Activated CD8-positive, alpha-beta memory T cell treated with anti-CD3 and anti-CD28 coated beads for 4 hours (primary cell): ENCODE data around the gene SIRT2.
"Not testable (repeated sequence)": the region's sequence is repeated elsewhere in the genome, so short reads cannot be mapped to it uniquely, and the experiment has no call there.

Experiments used
- DNase-seq, 2 donors: peaks; one replicate each; pipeline ENCODE4 v3.0.0-alpha.2; 2020; ENCODE audit warnings: low read depth in 2 of 2

SIRT2 gene

DNA sequence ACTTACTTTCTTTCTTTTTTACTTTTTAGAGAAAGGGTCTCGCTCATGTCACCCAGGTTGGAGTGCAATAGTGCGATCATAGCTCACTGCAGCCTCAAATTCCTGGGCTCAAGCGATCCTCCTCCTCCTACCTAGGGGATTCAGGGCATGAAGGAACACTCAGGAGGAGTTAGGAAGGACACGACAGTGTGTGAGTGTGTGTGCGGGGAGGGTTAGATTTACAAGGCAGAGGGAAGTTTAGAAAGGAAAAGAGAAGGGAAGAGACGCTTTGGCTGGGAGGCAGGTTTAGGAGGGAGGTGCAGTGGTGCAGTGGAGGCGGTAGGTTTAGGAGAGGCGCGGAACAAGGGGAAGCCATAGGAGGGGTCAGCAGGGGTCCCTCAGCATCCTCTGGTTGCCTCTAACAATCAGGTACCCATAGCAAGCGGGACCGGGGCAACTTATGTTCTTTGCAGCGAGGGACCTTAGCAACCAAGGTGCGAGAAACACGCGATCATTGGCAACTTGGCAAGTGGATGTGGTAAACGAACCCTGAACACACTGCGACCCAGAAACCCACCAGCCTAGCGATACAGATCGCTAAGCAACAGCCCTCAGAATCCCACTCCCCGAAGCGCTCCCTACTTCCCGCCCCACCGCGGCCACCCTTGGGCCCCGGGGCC lies 501 bp downstream of the SIRT2 start:
- no peak for DNase-seq

DNA sequence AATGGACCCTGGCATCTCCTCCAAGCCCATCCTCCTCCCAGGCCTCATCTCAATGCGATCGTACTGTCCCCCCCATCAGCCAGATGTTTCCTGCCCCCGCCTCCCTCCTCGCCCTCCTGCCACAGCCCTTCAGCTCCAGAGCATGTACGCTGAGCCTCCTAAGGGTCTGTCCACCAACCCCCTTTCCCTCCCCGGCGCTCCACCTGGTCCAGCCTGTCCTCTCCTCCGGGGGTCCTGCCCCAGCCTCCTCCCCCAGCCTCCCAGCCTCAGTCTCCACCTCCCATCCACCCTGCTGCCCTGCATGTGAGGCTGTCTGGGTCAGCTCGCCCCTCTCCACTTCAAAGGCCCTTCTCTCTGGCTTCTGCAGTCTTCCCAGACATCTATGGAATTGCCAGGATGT lies 4.5 kb downstream of the SIRT2 start:
- DNase-seq, result no peak

GRCh38 chr19:38893341-38893771 lies 6.1 kb downstream of the SIRT2 start:
- no peak for DNase-seq

GRCh38 chr19:38892841-38893240 lies 6.6 kb downstream of the SIRT2 start:
- no peak for DNase-seq

GRCh38 chr19:38891771-38892170 lies 7.6 kb downstream of the SIRT2 start:
- DNase-seq, result no peak

- no peak for DNase-seq
Measured at GRCh38 chr19:38890686-38891085, 8.7 kb downstream of the SIRT2 start.

DNA sequence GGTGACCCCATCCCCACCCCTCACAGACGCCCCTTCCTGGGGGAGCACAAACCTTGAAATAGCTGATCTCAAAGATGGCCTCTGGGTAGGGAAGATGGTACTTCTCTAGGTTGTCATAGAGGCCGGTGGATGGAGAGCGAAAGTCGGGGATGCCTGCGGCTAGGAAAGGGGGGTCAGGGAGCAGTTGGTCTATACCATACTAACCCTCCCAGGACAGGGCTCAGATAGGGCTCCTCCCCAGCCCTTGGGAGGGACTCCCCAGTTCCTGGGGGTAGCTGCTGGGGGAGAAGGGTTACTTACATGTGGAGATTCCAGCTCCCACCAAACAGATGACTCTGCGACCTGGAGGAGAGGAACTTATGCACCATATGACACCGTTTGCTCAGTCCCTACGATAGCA lies 9.6 kb downstream of the SIRT2 start:
- DNase-seq, result no peak

- DNase-seq, result no peak
Measured at GRCh38 chr19:38888876-38889275, 10.5 kb downstream of the SIRT2 start.

GRCh38 chr19:38884691-38885090 lies 14.7 kb downstream of the SIRT2 start:
- not testable (repeated sequence) for DNase-seq

DNA sequence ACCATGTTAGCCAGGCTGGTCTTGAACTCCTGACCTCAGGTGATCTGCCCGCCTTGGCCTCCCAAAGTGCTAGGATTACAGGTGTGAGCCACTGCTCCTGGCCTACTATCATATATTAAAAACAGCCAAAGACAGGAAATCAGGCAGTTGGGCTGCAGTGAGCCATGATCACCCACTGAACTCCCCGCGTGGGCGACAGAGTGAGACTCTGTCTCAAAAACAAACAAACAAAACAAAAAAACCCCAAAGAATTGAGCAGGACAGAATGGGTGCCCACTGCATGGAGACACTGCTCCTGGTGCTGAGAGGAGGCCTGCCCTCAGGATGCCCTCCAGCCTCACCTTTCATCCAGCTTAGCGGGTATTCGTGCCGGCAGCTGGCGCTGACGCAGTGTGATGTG lies 16.1 kb downstream of the SIRT2 start:
- no peak for DNase-seq

DNA sequence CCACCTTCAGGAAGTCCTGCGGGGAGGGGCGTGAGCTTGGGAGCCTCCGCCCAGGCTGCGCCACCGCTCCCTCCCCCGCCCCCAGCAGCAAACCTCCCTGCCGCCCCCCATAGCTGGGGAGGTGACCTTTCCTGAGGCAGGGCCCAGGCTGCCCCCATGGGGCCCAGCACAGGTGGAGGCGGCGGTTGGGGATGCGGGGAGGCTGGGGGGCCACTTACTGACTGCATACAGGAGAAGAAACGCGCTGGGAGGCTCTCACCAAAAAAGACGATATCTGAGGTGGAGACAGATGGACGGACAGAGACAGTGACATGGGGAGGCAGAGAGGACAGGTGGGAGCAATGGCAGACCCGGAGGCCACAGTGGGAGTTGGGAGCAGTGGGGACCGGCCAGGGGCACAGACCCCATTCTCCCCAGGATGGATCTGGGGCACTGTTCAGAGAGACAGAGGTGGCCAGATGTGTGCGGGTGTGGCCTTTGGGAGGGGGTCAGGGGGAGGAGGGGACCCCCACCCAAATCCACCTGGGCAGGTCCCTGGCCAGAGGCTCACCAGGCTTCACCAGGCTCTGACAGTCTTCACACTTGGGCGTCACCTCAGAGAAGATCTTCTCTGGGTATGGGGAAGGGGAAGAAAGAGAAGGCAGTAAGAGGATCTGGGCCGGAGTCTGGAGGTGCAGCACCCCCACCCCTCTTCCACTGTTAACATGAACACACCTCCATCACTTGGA lies 18.4 kb downstream of the SIRT2 start:
- DNase-seq, result no peak

- DNase-seq, result no peak
Measured at GRCh38 chr19:38880076-38880881, 19.1 kb downstream of the SIRT2 start.

- DNase-seq, result no peak
Measured at GRCh38 chr19:38879400-38879751, 20.0 kb downstream of the SIRT2 start.

DNA sequence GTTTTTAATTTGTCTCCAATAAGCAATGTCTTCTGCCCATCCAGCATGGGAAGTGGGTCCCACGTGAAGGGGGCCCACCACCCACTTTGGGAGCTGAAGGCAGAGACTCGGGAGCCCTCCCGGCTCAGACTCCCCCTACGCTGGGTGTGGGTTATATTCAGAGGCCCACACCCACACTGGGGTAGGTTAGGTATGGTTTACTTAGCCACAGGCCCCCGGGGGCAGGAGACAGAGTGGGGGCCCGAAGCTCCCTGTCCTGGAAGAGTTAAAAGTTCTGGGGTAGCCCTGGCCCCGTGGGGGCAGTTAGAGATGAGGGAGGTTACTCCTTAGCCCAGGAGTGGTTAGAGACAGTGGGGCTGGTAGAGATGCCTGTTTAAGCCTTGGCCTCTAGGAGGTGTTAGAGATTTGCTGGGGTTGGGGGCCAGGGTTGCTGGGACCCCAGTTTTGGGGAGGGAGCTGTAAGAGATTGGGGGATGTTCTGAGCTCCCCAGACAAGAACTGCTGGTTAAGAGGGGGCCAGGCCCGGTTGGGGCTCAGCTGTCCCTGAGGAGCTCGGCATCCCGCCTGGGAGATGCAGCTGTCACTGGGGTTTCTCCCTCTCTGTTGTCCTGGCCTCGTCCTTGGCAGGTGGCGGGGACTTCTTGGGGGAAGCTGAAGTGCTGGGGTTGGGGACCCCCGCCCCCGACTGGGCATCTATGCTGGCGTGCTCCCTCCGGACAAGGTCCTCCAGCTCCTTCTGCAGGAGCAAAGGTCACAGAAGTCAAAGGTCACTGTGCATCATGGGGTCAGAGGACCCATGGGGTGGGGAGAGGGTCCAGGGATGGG lies 20.6 kb downstream of the SIRT2 start:
- DNase-seq, result no peak

GRCh38 chr19:38877781-38878574 lies 21.4 kb downstream of the SIRT2 start, which contains the start of gene RINL:
Gene RINL, minus strand, starts transcription at chr19:38878275. Its CDS starts 1,533 bp downstream, at chr19:38876742.
- DNase-seq, result peak in 1 of 2 donors; percentile 40

DNA sequence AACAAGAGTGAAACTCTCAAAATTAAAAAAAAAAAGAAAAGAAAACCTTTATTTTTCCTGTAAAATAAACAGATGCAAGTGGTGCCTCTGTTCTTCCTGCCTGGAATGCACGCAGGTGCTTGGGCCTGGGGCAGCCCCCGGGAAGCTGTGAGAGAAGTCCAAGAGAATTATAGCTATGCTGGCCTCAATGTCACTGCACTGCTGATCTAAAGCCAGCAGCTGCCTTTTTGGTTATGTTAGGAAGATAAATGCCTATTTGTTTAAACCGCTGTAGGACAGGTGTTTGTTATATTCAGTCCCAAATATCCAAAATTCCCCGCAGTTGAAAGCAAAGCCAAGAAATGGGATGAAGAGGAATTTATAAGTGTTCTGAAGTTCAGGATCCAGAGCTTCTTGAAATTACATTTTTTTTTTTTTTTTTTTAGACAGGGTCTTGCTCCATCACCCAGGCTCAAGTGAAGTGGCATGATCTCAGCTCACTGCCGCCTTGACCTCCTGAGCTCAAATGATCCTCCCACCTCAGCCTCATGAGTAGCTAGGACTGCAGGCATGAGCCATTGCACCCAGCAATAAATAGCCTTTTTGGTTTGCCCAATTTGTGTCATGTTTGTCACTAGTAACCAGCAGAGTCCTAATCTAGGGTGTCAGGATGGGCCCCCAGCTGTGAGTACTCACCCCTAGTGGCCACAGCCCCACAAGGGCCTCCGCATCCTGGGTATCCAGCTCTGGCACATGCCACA lies 23.6 kb downstream of the SIRT2 start:
- no peak for DNase-seq

GRCh38 chr19:38873400-38873799 lies 26.0 kb downstream of the SIRT2 start:
- not testable (repeated sequence) for DNase-seq

GRCh38 chr19:38870612-38871011 lies 28.8 kb downstream of the SIRT2 start:
- no peak for DNase-seq

DNA sequence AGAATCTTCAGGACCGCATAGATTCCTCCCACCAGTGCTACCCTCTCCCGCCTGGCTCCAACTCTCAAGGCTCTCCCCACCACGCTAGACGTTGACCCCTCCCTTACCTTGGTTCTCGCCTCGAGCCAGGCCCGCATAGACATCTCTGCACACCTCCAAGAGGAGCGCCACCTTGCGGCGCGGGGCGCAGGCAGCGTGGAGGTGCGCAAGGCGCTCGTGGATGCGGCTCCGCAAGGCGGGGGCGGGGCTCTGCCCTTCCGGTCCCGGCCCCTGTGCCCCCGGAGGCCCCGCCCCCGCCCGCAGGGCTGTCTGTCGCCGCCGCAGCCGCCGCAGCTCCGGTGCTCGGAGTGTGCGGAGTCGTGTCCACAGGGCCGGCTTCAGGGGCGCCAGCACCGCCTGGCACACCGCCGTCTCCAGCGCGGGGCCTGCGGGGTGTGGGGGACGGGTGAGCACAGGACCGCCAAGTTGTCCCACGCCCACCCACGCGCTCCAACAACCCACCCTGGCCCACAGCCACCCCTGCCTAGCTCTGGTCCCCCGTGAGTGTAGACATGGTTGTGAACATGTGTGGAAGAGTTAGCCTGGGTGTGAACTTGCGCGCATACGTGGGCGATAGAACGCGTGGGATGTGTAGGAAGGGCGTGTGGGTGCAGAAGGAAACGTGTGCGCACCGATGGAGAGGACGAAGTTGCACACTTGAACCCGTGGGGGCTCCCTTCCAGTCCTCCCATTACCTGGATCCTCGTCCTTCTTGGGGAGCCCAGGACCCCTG lies 29.4 kb downstream of the SIRT2 start:
- DNase-seq, result peak; percentile 86 to 87
